GM08714 (cell line): ENCODE measurements around the gene NRG2.

Source experiments
- H3K4me3 ChIP-seq: fragments of 200-500 bp; sonication (Bioruptor generic); 2 replicates; pipeline ENCODE4 v1.5.1; 2014; ENCODE audit warnings: mild to moderate bottlenecking, low read length, inconsistent platforms
- ZNF274 ChIP-seq: IDR thresholded peaks from 2 replicates; pipeline ENCODE4 v1.6.1; 2012; ENCODE audit warnings: mild to moderate bottlenecking, low read depth, low read length

The NRG2 gene

DNA sequence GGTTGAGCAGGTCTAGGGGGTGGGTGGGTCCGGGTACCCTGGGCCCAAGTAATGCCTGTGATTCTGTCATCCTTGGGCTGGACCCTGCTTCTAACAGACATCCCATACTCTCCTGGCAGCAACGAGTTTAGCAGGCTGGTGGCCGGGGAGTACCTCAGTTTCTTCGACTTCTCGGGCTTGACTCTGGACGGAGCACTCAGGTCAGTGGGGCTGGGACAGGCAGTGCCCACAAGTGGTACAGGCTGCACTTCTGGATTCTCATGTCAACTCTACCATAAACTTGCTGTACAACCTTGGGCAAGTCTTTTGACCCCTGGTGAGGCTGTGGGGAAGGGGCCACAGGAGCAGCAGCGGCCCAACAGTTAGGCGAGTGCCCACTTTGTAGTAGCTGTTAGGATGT, 225.7 kb downstream of the NRG2 start:
- no peak overlapping the region for H3K4me3 ChIP-seq
- TF ChIP-seq ZNF274, result no peak

DNA sequence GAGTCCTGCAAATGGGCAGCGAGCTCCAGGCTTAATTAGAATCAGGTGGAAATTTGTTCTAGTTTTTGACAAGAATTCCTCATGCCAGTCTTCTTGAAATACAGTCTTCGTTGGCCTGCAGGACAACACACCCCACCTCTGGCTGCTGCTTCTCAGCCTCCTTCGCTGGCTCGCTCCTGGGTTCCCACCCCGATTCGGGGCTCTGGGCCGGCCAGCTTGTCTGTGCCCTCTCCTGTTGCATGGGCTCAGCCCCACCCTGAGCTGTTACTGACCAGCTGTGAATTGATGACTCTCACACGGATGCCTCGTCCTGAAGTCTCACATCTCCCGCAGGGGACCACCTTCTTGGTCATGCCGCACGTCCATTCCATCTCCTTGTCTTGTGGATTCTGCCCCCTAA, 226.5 kb downstream of the NRG2 start:
- TF ChIP-seq ZNF274, result no peak
- no peak overlapping the region for H3K4me3 ChIP-seq

DNA sequence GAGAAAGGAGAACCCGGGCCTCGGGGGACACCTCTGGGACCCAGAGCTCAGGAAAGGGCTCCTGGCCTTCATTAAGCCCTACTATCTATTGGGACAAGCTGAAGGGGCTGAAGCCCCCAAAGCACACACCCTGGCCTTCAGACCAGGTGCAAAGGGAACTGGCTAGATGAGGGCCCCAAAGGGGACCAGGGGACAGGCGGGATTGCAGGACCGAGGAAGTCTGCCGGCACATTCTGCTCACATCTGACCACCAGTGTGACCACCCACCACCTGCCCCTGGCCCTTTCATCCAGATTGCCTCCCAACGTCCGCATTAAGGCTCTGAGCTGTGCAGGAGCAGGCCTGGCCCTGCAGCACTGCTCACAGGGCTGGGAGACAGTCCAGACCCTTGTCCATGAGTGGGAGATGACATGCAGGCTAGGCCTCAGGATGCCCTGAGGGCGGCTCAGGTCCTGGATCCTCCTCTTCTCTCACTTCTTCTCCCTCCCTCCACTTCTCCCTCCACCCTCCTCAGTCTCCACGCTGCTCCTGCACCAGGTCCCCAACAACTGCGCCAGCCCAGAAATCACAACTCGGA, 228.3 kb downstream of the NRG2 start:
- no peak overlapping the region for H3K4me3 ChIP-seq
- no peak for TF ChIP-seq ZNF274

DNA sequence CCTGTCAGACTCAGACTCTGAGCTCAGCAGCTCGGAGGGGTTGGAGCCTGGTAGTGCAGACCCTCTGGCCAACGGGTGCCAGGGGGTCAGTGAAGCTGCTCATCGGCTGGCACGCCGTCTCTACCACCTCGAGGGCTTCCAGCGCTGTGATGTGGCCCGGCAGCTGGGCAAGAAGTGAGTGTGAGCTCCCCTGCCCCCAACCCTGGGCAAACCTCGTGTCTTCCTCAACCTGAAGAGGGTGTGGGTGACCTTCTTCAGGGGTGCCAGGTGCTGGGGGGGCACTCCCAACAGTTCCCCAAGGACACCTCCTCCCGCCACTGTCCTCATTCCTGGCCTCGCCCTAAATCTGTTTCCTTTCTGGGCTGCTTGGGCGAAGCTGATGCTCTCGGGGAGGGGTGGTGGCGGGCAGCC, 228.9 kb downstream of the NRG2 start:
- no peak overlapping the region for H3K4me3 ChIP-seq
- TF ChIP-seq ZNF274, result no peak

DNA sequence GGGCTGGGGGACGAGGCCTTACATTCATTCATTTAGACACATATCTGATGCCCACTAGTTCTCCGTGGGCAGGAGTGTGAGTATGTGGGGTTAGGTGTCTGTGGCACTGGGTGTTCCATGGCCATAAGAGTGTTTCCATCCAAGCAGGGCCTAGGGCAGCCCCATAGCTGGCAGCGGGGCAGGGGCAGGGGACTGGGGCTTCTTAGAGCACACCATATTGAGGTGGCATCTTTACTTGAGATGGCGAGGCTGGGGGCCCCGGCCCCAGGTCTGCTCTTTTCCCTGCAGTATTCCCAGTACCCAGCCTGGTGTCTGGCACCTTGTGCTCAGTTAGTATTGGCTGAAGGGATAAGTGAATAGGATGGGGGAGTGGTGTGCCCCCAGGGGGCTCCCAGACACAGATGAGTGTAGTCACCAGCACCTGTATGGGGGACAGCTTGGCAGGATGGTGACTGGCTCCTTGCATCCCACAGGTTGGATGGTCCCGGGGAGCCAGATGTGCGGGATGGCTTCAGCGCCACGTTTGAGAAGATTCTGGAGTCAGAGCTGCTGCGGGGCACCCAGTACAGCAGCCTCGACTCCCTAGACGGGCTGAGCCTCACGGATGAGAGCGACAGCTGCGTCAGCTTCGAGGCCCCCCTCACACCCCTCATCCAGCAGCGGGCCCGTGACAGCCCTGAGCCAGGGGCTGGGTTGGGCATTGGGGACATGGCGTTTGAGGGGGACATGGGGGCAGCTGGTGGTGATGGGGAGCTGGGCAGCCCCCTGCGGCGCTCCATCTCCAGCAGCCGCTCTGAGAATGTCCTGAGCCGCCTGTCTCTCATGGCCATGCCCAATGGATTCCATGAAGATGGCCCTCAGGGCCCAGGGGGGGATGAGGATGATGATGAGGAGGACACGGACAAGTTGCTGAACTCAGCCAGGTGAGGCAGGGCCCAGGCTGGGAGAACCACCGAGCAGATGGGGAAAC, 230.0 kb downstream of the NRG2 start:
- H3K4me3 ChIP-seq, result no peak overlapping the region
- TF ChIP-seq ZNF274, result no peak

DNA sequence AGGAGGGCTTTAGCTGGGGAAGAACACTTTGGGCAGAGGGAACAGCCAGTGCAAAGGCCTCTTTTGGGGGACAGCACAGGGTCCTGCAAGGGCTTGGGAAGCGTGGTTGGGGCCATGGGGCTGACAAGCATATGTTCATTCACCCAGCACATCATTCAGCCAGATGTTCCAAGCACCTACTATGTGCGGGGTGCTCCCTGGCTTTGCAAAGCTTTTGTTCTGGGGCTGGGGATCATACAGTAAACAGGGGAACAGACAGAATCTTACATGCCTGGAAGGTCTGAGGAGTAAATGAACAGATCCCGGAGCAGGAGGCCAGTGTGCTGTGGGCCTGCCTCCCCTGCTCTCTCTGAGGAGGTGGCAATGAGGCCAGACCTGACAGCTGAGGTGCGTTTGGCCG, 230.8 kb downstream of the NRG2 start:
- no peak for TF ChIP-seq ZNF274

GRCh38 chr5:139811274-139811607, 231.9 kb downstream of the NRG2 start:
- H3K4me3 ChIP-seq, result no peak overlapping the region
- no peak for TF ChIP-seq ZNF274

More for the DNA sequence above, 230.8 kb downstream of the NRG2 start:
- no peak overlapping the region for H3K4me3 ChIP-seq

DNA sequence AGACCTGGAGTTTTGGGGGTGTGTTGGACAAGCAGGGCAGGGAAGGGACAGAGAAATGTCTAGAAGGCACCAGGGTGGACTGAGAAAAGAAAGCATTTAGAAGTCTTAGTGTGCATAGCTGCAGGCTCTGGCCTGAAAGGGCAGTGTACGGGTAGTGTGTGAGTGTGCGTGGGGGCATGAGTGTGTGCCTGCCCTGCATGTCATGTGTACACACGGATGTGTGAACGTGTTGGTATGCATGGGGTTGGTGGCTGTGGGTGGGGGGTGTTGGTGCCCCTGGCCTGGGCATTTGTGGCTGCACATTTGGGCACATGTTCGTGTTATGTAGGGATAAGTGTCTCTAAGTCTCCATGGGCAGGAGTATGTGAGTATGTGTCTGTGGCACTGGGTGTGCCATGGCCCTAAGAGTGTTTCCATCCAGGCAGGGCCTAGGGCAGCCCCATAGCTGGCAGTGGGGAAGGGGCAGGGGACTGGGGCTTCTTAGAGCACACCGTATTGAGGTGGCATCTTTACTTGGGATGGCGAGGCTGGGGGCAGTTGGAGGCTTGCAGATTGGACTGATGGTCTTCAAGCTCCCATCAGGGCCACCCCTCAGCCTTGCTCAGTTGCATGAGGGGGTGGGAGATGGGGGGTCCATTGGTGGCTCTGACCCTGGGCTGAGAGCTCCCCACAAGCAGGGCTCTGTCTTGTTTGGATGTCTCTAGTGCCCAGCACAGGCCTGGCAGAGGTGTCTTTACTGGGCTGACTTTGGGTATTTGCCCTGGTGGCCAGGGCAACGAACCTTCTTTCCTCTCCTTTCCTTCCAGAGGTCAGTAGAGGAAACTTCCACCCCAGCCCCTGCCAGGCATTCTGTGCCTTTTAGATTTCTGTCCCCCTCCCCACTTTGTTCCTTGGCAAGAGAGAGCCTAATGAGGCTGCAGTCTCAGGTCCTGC, 232.5 kb downstream of the NRG2 start:
- H3K4me3 ChIP-seq, result no peak overlapping the region
- TF ChIP-seq ZNF274, result no peak

DNA sequence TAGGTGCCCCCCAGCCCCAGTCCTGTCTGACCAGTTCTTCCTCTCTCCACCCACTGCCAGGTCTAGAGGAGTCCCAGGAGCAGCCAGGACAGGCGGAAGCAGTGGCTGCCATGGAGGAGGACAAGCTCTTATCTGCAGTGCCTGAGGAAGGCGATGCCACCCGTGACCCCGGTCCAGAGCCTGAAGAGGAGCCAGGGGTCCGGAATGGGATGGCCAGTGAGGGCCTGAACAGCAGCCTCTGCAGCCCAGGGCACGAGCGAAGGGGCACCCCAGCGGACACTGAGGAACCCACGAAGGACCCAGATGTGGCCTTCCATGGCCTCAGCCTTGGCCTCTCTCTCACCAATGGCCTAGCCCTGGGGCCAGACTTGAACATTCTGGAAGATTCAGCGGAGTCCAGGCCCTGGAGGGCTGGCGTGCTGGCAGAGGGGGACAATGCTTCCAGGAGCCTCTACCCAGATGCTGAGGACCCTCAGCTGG, 233.7 kb downstream of the NRG2 start:
- H3K4me3 ChIP-seq, result no peak overlapping the region
- TF ChIP-seq ZNF274, result no peak

DNA sequence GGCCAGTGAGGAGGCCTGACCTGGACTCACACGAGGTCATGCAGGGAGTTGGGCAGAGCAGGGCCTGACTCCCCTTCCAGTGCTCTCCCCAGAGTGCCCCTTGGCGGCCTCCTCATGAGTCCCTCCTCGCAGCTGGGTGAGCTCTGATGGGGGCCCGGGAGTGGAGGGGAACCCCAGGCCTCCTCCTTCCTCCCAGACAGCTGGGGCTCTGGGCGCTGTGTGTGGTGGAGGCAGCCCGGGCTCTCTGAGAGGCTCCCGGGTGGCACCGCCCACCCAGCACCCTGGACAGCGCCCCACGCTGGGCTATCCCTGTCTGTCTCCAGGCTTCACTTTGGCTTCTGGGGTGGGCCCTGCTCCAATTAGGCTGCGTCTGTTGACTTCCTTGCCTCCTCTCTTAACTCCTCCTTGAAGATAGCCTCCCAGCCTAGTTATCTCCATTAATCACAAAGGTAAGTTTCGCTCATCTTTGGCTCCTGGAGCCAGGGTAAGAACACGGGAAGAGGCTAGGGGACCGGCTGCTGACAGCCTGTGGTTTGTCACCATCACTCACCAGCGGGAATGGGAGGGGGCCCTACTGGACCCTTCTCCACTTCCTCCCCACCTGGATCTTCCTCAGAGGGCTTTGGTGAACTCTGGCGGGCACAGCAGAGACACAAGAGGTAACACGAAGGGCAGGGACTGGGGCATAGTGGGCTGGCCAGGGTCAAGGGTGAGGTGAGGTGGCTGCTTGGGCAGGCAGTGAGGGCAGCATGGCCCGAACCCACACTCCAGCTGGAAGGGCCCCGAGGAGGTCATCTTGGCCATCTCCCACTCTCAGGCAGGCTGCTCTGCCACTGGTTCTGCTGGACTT, 234.4 kb downstream of the NRG2 start:
- no peak overlapping the region for H3K4me3 ChIP-seq
- TF ChIP-seq ZNF274, result no peak

- no peak for TF ChIP-seq ZNF274
- no peak overlapping the region for H3K4me3 ChIP-seq
These were observed 235.5 kb downstream of the NRG2 start for GRCh38 chr5:139807647-139808030.

DNA sequence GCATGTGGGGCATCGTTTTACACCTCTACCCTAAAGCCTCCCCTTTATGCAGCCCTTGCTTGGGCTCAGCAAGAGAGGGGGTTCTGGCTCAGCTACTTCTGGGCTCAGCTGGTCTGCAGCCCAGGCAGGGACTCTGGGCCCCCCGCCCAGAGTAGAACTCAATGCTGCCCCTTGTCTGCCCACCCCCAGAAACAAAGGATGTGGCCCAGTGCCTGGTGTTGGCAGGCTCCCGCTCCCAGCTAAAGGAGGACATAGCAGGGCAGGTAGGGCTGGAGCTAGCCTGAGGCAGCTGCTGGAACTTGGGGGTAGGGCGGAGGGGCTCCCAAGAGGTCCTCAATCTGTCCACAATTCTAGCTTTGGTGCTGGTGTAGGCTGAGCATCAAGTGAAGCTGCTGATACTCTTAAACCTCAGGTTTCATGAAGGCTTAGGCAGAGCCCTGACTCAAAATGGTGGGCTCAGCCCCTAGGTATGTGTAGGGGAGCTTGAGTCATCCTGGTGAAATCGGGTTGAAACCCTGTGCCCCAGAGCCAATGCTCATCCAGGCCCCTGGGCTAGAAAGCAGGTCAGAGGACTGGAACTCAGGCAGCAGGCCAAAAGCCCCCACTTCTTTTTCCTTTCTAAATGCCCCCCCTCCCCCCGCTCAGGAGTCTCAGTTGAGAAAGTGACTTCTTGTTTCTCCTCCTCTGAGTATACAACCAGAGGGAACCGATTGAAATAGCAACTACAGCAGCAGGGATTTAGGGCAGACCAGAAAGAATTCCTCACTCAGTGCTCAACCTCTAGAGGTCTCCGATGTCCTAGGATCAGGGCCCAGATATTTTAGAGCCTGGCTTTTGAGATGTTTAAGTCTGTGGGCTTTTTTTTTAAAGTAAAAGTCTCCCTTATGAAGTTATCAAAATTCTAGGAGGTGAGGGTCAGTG, 236.1 kb downstream of the NRG2 start:
- TF ChIP-seq ZNF274, result no peak
- no peak overlapping the region for H3K4me3 ChIP-seq
